ENCODE results near the gene OFD1. TPM values are rescaled to one million over a fixed set of nuclear protein-coding genes. Genes with fewer than 3 reads are reported as not detected.

OFD1 gene
- total RNA-seq, 1 donor from 2014 or later: 49.1 TPM

DNA sequence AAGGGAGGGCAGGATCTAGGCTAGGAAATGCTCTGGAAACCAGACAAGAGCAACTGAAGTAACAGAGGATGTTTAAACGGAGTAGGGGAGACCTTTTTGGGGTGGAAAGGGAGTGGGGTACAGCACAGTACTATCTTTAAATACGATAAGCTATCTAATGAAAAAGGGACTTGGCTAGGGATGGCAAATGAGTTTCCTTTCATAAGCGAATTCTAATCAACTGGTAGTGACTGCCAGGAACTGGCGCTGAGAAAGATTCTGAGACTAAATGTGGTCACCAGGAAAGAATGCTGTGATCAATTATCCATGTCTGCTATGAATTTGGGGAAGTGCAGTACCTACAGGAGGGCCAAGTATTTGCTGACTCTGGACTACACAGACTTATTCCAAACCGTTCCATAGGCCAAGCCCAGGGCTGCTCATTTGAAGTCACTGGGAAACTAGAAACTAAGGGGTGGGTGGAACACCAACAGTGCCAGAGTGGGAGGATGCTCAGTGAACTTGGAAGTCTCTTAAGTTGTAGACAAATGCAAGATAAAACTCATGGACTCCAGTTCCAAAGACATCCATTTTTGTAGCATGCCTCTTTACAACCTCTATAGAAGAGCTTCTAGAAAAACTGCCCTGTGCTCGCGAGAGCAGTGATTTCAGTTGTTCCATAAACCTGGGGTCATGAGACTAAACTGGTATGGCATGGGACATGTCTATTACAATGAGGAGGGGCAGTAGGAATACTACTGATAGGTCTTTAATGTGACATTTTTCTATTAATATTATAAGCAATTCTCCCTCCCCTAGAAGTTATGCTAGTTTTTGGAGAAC is 2.1 kb upstream of the OFD1 start:
- intact Hi-C loops (cut with DNase I): no loop called here
- Histone ChIP-seq H3K27me3 (no peaks in the 10 kb centered on the region), H3K4me1 (no peaks in the 10 kb centered on the region), H3K9me3 (no peaks in the 10 kb centered on the region), H3K27ac (no peak overlapping the region), H3K4me3 (no peak overlapping the region), H3K36me3 (no peaks in the 10 kb centered on the region)
- no peak for TF ChIP-seq POLR2A (IDR thresholded peaks at IDR 0.05)
- TF ChIP-seq POLR2AphosphoS5 (IDR thresholded peaks at IDR 0.05; ENCODE audit: insufficient read depth in 1 of 2, low read depth in 1 of 2): no peak
- TF ChIP-seq, protein P1, sequence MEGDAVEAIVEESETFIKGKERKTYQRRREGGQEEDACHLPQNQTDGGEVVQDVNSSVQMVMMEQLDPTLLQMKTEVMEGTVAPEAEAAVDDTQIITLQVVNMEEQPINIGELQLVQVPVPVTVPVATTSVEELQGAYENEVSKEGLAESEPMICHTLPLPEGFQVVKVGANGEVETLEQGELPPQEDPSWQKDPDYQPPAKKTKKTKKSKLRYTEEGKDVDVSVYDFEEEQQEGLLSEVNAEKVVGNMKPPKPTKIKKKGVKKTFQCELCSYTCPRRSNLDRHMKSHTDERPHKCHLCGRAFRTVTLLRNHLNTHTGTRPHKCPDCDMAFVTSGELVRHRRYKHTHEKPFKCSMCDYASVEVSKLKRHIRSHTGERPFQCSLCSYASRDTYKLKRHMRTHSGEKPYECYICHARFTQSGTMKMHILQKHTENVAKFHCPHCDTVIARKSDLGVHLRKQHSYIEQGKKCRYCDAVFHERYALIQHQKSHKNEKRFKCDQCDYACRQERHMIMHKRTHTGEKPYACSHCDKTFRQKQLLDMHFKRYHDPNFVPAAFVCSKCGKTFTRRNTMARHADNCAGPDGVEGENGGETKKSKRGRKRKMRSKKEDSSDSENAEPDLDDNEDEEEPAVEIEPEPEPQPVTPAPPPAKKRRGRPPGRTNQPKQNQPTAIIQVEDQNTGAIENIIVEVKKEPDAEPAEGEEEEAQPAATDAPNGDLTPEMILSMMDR (IDR thresholded peaks at IDR 0.05): no peak
- DNase-seq (ENCODE audit: extremely low spot score in 2 of 2): no peak

GRCh38 chrX:13733506-13733905 is 1.0 kb upstream of the OFD1 start:
- intact Hi-C loops (cut with DNase I): no loop called here
- Histone ChIP-seq H3K4me3 (peak overlapping the region; percentile 72 to 80), H3K9me3 (no peaks in the 10 kb centered on the region), H3K27me3 (no peaks in the 10 kb centered on the region), H3K4me1 (no peaks in the 10 kb centered on the region), H3K27ac (peak overlapping the region; percentile 91), H3K36me3 (no peaks in the 10 kb centered on the region)
- DNase-seq (ENCODE audit: extremely low spot score in 2 of 2): no peak
- TF ChIP-seq POLR2A (IDR thresholded peaks at IDR 0.05): no peak
- TF ChIP-seq, protein P1 (IDR thresholded peaks at IDR 0.05): no peak
- TF ChIP-seq POLR2AphosphoS5 (IDR thresholded peaks at IDR 0.05; ENCODE audit: insufficient read depth in 1 of 2, low read depth in 1 of 2): no peak

- intact Hi-C loops (cut with DNase I): no loop called here
- Histone ChIP-seq H3K27ac (no peak overlapping the region), H3K4me3 (no peak overlapping the region), H3K27me3 (no peaks in the 10 kb centered on the region), H3K36me3 (peaks cover 0 to 16% of the 10 kb centered on the region in 2 donors), H3K9me3 (no peaks in the 10 kb centered on the region), H3K4me1 (no peaks in the 10 kb centered on the region)
- no peak for TF ChIP-seq POLR2A (IDR thresholded peaks at IDR 0.05)
- no peak for TF ChIP-seq POLR2AphosphoS5 (IDR thresholded peaks at IDR 0.05; ENCODE audit: insufficient read depth in 1 of 2, low read depth in 1 of 2)
- DNase-seq (ENCODE audit: extremely low spot score in 2 of 2): no peak
Measured at GRCh38 chrX:13741695-13742094, 7.1 kb downstream of the OFD1 start.

DNA sequence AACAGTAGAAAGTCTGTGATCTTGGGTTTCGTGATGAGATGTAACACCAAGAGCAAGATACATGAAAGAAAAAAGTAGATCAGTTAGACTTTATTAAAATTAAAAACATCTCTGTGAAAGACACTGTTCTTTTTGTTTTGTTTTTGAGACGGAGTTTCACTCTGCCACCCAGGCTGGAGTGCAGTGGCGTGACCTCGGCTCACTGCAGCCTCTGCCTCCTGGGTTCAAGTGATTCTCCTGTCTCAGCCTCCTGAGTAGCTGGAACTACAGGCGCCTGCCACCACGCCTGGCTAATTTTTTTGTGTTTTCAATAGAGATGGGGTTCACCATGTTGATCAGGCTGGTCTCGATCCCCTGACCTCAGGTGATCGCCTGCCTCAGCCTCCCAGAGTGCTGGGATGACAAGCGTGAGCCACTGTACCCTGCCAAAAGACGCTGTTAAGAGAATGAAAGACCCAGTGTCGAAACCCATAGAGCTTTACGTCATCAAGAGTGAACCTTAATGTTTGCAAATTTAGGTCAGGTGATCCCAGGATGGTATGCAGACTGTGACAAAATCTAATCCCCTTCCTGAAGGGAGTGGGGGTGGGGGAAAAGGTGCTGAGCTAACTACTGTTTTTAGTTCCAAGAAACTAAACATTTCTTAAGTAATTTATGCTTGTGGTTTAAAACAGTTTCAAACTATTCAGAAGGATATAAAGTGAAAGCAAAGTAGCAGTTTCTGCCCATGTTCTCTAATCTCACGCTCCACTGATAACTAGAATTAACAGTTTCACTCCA is 8.0 kb downstream of the OFD1 start:
- Histone ChIP-seq H3K4me1 (no peaks in the 10 kb centered on the region), H3K27me3 (no peaks in the 10 kb centered on the region)
- intact Hi-C loops (cut with DNase I): no loop called here

DNA sequence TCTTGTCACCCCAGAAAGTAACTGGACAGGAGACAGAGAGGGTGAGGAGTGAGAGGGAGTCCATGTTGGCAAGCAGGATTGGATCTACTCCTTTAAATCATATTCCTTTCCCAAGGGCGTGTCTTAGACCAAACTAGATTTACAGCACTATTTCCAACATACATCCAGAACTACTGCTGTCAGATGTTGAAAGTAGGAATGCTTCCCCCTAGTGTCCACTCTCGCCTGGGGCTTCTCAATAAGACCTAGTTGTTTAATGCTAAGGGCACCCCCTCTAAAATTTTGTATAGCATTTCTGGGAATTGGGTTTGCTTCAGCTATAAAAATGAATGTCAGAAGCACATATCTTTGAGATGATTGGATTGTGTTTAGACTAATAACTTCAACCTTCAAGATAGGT is 13.3 kb downstream of the OFD1 start:
- no peaks in the 10 kb centered on the region for H3K27me3 ChIP-seq
- no peaks in the 10 kb centered on the region for H3K4me1 ChIP-seq
- H3K4me3 ChIP-seq: no peak overlapping the region
- H3K36me3 ChIP-seq: peaks cover 0 to 12% of the 10 kb centered on the region in 2 donors
- H3K9me3 ChIP-seq: no peaks in the 10 kb centered on the region
- intact Hi-C loops (cut with DNase I): no loop called here
- no peak for DNase-seq (ENCODE audit: extremely low spot score in 2 of 2)
- TF ChIP-seq POLR2AphosphoS5 (IDR thresholded peaks at IDR 0.05; ENCODE audit: insufficient read depth in 1 of 2, low read depth in 1 of 2) (no peak), POLR2A (IDR thresholded peaks at IDR 0.05) (no peak)
- TF ChIP-seq, protein P1 (IDR thresholded peaks at IDR 0.05): peak in 1 of 3 experiments; percentile 33
- no peak overlapping the region for H3K27ac ChIP-seq

More for the DNA sequence above, 8.0 kb downstream of the OFD1 start:
- Histone ChIP-seq H3K4me3 (no peak overlapping the region), H3K9me3 (no peaks in the 10 kb centered on the region), H3K27ac (no peak overlapping the region), H3K36me3 (peaks cover 0 to 16% of the 10 kb centered on the region in 2 donors)
- TF ChIP-seq POLR2AphosphoS5 (IDR thresholded peaks at IDR 0.05; ENCODE audit: insufficient read depth in 1 of 2, low read depth in 1 of 2) (no peak), POLR2A (IDR thresholded peaks at IDR 0.05) (no peak)
- TF ChIP-seq, protein P1 (IDR thresholded peaks at IDR 0.05): no peak
- DNase-seq (ENCODE audit: extremely low spot score in 2 of 2): no peak

All from vagina (tissue), 2 donors.